GM12875 (cell line): ENCODE measurements around the gene WNK1.

Experiments
- H3K4me3 ChIP-seq: one replicate; pipeline ENCODE4 v1.5.1; 2011; ENCODE audit warnings: low read depth, low read length, control low read depth
- CTCF ChIP-seq: IDR thresholded peaks from 2 replicates; pipeline ENCODE4 v1.5.1; 2011; ENCODE audit warnings: low read depth, mild to moderate bottlenecking, control low read depth, inconsistent platforms, low read length, moderate library complexity, borderline replicate concordance; ENCODE audit not compliant: insufficient read depth

The WNK1 gene

GRCh38 chr12:870378-870777, 118.0 kb downstream of the WNK1 start:
- no peak overlapping the region for H3K4me3 ChIP-seq
- TF ChIP-seq CTCF = no peak

GRCh38 chr12:873954-874353, 121.6 kb downstream of the WNK1 start:
- no peak overlapping the region for H3K4me3 ChIP-seq
- TF ChIP-seq CTCF = no peak

GRCh38 chr12:879641-880040, 127.3 kb downstream of the WNK1 start:
- H3K4me3 ChIP-seq = no peak overlapping the region

GRCh38 chr12:880656-881055, 128.3 kb downstream of the WNK1 start:
- no peak overlapping the region for H3K4me3 ChIP-seq
- TF ChIP-seq CTCF = no peak

More at GRCh38 chr12:879641-880040, 127.3 kb downstream of the WNK1 start:
- no peak for TF ChIP-seq CTCF

- no peak overlapping the region for H3K4me3 ChIP-seq
- TF ChIP-seq CTCF = no peak
Measured at GRCh38 chr12:884746-885414, 132.5 kb downstream of the WNK1 start.

GRCh38 chr12:885701-886100, 133.3 kb downstream of the WNK1 start:
- TF ChIP-seq CTCF = no peak
- H3K4me3 ChIP-seq = no peak overlapping the region

GRCh38 chr12:886206-886605, 133.8 kb downstream of the WNK1 start:
- no peak for TF ChIP-seq CTCF
- no peak overlapping the region for H3K4me3 ChIP-seq
